Upper lobe of left lung (tissue), 6 donors: ENCODE measurements around the gene SLC5A5. TPM values are rescaled to one million over a fixed set of nuclear protein-coding genes. Genes with fewer than 3 reads are reported as not detected.
A peak's percentile ranks its signal among the peaks of the same experiment; 100 is the strongest.

Experiments
- ATAC-seq, 2 donors: fragments of 200-7000 bp; cut with Tn5 transposase; one replicate each; pipeline ENCODE4 v1.9.1; 2022; ENCODE audit warnings: mild to moderate bottlenecking in 2 of 2, moderate library complexity in 2 of 2; ENCODE audit not compliant: low FRiP score in 2 of 2
- DNase-seq, 2 donors: peaks; one replicate each; pipeline ENCODE4 v3.0.0-alpha.2; 2019 to 2020
- H3K27ac ChIP-seq, 4 donors: fragments of 200-600 bp; sonication (generic); one replicate each; pipeline ENCODE4 v1.5.1; 2016 to 2019
- H3K27me3 ChIP-seq, 4 donors: fragments of 200-600 bp; sonication (generic); one replicate each; pipeline ENCODE4 v1.5.1; 2017 to 2019
- H3K36me3 ChIP-seq, 4 donors: fragments of 200-600 bp; sonication (generic); one replicate each; pipeline ENCODE4 v1.5.1; 2016 to 2019
- H3K4me1 ChIP-seq, 4 donors: fragments of 200-600 bp; sonication (generic); one replicate each; pipeline ENCODE4 v1.5.1; 2018 to 2019
- H3K4me3 ChIP-seq, 4 donors: fragments of 200-600 bp; sonication (generic); one replicate each; pipeline ENCODE4 v1.5.1; 2017 to 2019; ENCODE audit warnings: mild to moderate bottlenecking in 2 of 4, moderate library complexity in 1 of 4
- H3K9me3 ChIP-seq, 4 donors: fragments of 200-600 bp; sonication (generic); one replicate each; pipeline ENCODE4 v1.5.1; 2018 to 2019
- EP300 ChIP-seq, 4 donors: sonication (generic); formaldehyde crosslinking; IDR thresholded peaks; one replicate each; pipeline ENCODE4 v1.5.1; 2017; ENCODE audit warnings: antibody characterized with exemption in 4 of 4, control low read depth in 2 of 4
- POLR2A ChIP-seq, 4 donors: fragments of 450-650 bp; IDR thresholded peaks; one replicate each; pipeline ENCODE4 v1.5.1; 2016 to 2017; ENCODE audit warnings: antibody characterized with exemption in 4 of 4, mild to moderate bottlenecking in 2 of 4
- POLR2AphosphoS5 ChIP-seq, 2 donors: sonication (generic); formaldehyde crosslinking; IDR thresholded peaks; one replicate each; pipeline ENCODE4 v1.5.1; 2017; ENCODE audit warnings: antibody characterized with exemption in 2 of 2
- WGBS, 2 donors: methylation state at CpG; one replicate each; pipeline ENCODE4 v1.1.5; 2017 to 2018; 5-methylcytosine and 5-hydroxymethylcytosine counted together
- total RNA-seq, 6 donors: library from RNA; depleted of rRNA in 4 of 6; stranded (reverse); fragments of >200 nt in 4 of 6; gene quantifications; one replicate each; pipeline versions ENCODE4 v1.1.0 to v1.2.1, GENCODE V29; 2016 to 2021
- TF ChIP-seq, protein P1 (sequence below), 6 experiments: fragments of 450-650 bp in 4 of 6; fragments of 200-600 bp in 2 of 6; sonication (generic) in 2 of 6; IDR thresholded peaks; one replicate each; pipeline ENCODE4 v1.5.1; 2016 to 2019; ENCODE audit warnings: antibody characterized with exemption in 6 of 6
- donor health status: DM: no; HTN: no; CAD: no; lungs with moderate emphysema.
- donor health status: DM: no; HTN: yes; CAD: no; lungs with severe emphysema.

Gene SLC5A5
- total RNA-seq, 6 donors from 2014 or later, result under 0.01 to 0.15 TPM; not detected in 4

DNA sequence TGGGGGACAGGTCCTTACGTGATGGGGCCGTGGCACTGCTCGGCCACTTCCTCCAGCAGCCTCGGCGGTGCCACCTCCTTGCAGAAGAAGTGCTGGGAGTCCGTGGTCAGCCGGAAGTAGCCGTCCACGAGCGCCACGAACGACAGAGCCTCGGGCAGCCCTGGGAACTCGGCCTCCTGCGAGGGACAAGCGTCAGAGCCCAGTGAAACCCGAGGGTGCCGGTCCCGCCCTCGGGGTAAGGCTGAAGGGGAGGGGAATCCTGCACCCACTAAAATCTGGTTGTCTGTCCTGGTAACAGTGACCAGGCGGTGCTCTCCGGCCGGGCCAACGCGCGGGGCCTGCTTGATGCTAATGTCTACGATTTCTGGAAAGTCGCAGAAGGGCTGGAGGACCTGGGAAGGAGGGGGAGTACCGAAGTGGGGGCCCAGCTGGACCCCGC, 30.4 kb upstream of the SLC5A5 start:
- Histone ChIP-seq H3K9me3 (no peaks in the 10 kb centered on the region), H3K27me3 (no peaks in the 10 kb centered on the region), H3K36me3 (peaks cover 0 to 70% (median 24%) of the 10 kb centered on the region in 4 donors), H3K27ac (peak overlapping the region in 1 of 4 donors; percentile 6), H3K4me1 (peaks cover 3 to 29% (median 11%) of the 10 kb centered on the region in 4 donors), H3K4me3 (peak overlapping the region in 3 of 4 donors; percentile 4 to 30 (median 26))
- DNase-seq, result peak in 1 of 2 donors; percentile 86
- TF ChIP-seq, protein P1, sequence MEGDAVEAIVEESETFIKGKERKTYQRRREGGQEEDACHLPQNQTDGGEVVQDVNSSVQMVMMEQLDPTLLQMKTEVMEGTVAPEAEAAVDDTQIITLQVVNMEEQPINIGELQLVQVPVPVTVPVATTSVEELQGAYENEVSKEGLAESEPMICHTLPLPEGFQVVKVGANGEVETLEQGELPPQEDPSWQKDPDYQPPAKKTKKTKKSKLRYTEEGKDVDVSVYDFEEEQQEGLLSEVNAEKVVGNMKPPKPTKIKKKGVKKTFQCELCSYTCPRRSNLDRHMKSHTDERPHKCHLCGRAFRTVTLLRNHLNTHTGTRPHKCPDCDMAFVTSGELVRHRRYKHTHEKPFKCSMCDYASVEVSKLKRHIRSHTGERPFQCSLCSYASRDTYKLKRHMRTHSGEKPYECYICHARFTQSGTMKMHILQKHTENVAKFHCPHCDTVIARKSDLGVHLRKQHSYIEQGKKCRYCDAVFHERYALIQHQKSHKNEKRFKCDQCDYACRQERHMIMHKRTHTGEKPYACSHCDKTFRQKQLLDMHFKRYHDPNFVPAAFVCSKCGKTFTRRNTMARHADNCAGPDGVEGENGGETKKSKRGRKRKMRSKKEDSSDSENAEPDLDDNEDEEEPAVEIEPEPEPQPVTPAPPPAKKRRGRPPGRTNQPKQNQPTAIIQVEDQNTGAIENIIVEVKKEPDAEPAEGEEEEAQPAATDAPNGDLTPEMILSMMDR (IDR thresholded peaks at IDR 0.05), result no peak
- TF ChIP-seq EP300 (IDR thresholded peaks at IDR 0.05) (no peak), POLR2AphosphoS5 (IDR thresholded peaks at IDR 0.05) (no peak), POLR2A (IDR thresholded peaks at IDR 0.05) (no peak)
- 61 to 76% methylated on average over 5 to 30 of the region's 30 CpGs for WGBS, 2 donors
- ATAC-seq, result no peak

DNA sequence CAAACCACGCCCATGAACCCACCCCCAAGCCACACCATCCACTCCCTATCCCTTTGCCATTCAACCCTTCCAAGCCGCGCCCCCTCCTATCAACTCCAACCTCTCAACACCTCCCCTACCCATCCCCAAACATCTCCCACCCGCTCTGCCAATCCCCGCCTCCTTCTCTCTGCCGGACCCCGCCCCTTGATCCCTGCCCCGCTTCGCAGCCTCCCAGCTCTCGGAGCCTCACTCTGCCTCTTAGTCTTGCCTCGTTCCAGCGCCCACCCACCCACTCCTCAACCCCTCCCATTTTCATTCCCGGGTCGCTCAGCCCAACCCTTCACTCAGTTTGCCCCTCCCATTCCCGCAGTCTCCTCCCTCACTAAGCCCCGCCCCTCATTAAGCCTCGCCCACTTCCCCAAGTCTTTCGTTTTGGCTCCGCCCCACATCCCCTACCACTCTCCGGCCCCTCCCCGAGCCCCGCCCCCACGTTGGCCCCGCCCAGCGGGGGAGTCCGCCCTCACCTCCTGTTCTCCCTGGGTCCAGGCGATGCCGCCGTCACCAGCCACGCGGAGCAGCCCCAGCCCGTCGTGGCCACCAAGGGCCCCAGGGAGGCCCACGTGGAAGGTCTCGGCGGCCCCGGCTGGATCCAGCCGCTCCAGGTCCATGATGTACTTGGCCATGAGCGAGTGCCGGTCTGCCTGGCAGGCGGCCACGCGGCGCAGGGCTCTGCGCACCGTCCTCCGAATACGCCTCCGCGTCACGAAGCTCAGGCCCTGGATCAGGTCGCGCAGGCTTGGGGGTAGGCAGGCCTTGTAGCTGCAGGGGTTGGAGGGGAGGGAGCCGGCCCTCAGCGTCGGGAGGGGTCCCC, 29.7 kb upstream of the SLC5A5 start:
- peak overlapping the region in 3 of 4 donors; percentile 16 to 30 (median 26) for H3K4me3 ChIP-seq
- no peaks in the 10 kb centered on the region for H3K27me3 ChIP-seq
- TF ChIP-seq POLR2A (IDR thresholded peaks at IDR 0.05) (no peak), POLR2AphosphoS5 (IDR thresholded peaks at IDR 0.05) (no peak), EP300 (IDR thresholded peaks at IDR 0.05) (no peak)
- TF ChIP-seq, protein P1 (IDR thresholded peaks at IDR 0.05), result no peak
- DNase-seq, result peak; percentile 42 to 94
- H3K4me1 ChIP-seq, result peaks cover 10 to 33% (median 16%) of the 10 kb centered on the region in 4 donors
- no peaks in the 10 kb centered on the region for H3K9me3 ChIP-seq
- H3K36me3 ChIP-seq, result peaks cover 0 to 63% (median 24%) of the 10 kb centered on the region in 4 donors
- H3K27ac ChIP-seq, result peak overlapping the region in 1 of 4 donors; percentile 26
- 43 to 57% methylated on average over 33 to 36 of the region's 56 CpGs for WGBS, 2 donors
- peak; percentile 65 to 84 for ATAC-seq

DNA sequence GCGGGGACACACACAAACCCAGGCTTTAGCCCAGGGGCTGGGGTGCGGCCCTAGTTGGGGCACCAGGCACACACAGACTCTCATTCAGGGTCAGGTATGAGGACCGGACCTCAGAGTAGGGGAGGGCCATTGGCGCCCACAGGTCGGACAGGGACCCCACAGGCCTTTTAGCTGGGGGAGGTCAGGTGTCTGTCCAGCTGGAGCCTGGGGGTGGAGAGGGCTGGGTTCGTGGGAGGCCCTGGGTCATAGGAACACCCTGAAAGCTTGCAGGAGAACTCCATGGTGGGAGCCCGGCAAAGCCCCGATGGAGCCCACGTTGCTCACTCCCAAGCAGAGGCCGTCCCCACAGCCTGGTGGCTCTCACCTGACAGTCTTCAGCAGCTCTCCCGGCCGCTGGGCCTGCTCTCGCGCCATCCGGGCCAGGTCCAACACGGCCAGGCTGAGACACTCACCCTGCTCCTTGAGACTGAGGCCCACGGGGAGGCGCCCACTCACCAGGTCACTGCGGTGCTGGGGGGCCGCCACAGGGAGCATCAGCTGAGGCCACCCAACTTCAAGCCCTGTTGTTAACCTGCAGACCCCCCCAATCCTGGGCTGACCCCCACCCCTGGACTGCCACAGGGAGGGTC, 29.0 kb upstream of the SLC5A5 start:
- Histone ChIP-seq H3K36me3 (peaks cover 0 to 56% (median 21%) of the 10 kb centered on the region in 4 donors), H3K27me3 (no peaks in the 10 kb centered on the region), H3K9me3 (no peaks in the 10 kb centered on the region), H3K4me1 (peaks cover 11 to 39% (median 20%) of the 10 kb centered on the region in 4 donors), H3K4me3 (peak overlapping the region in 3 of 4 donors; percentile 16 to 30 (median 26)), H3K27ac (peak overlapping the region in 1 of 4 donors; percentile 26)
- WGBS, 2 donors, result 75 to 87% methylated on average over 6 to 16 of the region's 20 CpGs
- no peak for TF ChIP-seq EP300 (IDR thresholded peaks at IDR 0.05)
- no peak for TF ChIP-seq POLR2A (IDR thresholded peaks at IDR 0.05)
- TF ChIP-seq, protein P1 (IDR thresholded peaks at IDR 0.05), result no peak
- TF ChIP-seq POLR2AphosphoS5 (IDR thresholded peaks at IDR 0.05), result no peak
- DNase-seq, result peak in 1 of 2 donors; percentile 62
- no peak for ATAC-seq

DNA sequence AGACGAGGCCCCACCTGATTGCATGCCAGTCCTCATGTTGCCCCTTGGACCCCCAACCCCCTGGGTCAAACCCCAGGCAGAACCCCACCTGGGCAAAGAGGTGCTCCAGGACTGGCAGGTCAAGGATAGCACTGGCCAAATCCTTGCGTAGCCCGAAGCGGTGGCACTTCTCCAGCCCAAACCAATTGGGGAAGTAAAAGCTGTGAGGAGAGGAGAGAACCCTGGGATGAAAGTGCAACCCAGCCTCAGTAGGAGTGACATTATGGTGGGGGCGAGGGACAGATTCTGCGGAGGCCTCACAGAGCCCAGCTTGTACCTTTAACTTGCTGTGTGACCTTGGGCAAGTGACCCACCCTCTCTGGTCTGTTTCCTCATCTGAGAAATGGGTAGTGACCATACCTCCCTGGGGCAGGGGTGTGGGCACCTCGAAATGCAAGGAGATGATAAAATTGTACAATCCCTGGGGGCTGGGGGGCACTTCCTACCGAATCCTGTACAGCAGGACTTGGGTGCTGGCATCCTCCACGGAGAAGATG, 28.4 kb upstream of the SLC5A5 start:
- Histone ChIP-seq H3K27ac (no peak overlapping the region), H3K4me3 (no peak overlapping the region), H3K27me3 (no peaks in the 10 kb centered on the region), H3K36me3 (peaks cover 0 to 50% (median 16%) of the 10 kb centered on the region in 4 donors), H3K4me1 (peaks cover 17 to 45% (median 26%) of the 10 kb centered on the region in 4 donors), H3K9me3 (no peaks in the 10 kb centered on the region)
- no peak for TF ChIP-seq EP300 (IDR thresholded peaks at IDR 0.05)
- TF ChIP-seq, protein P1 (IDR thresholded peaks at IDR 0.05), result no peak
- no peak for TF ChIP-seq POLR2AphosphoS5 (IDR thresholded peaks at IDR 0.05)
- TF ChIP-seq POLR2A (IDR thresholded peaks at IDR 0.05), result no peak
- no peak for ATAC-seq
- 92 to 93% methylated on average over 6 to 8 of the region's 9 CpGs for WGBS, 2 donors
- no peak for DNase-seq
